DND-41 (cell line): Measurements from ENCODE around the gene SLC1A7.

Source experiments
- ATAC-seq: fragments of 200-7000 bp; cut with Tn5 transposase; 3 replicates; pipeline ENCODE4 v1.9.1; 2021; ENCODE audit warnings: low read depth; ENCODE audit not compliant: insufficient read depth
- DNase-seq: peaks from one replicate; pipeline ENCODE4 v3.0.0-alpha.2; 2020
- H2AFZ ChIP-seq: 2 replicates; pipeline ENCODE4 v1.6.0; 2012; ENCODE audit warnings: low read depth, low read length
- H3K27ac ChIP-seq: 2 replicates; pipeline ENCODE4 v1.5.1; 2012; ENCODE audit warnings: low read length, inconsistent platforms
- H3K27me3 ChIP-seq: fragments of 200-600 bp; sonication (generic); 2 replicates; pipeline ENCODE4 v1.6.0; 2012; ENCODE audit warnings: low read length, mild to moderate bottlenecking, inconsistent platforms; ENCODE audit not compliant: insufficient read depth, poor library complexity
- H3K36me3 ChIP-seq: 2 replicates; pipeline ENCODE4 v1.5.1; 2012; ENCODE audit warnings: low read length, inconsistent platforms; ENCODE audit not compliant: insufficient read depth
- H3K4me1 ChIP-seq: 2 replicates; pipeline ENCODE4 v1.5.1; 2012; ENCODE audit warnings: mild to moderate bottlenecking, low read length; ENCODE audit not compliant: insufficient read depth
- H3K4me2 ChIP-seq: 2 replicates; pipeline ENCODE4 v1.6.0; 2012; ENCODE audit warnings: mild to moderate bottlenecking, moderate library complexity, low read length, inconsistent platforms; ENCODE audit not compliant: insufficient read depth
- H3K4me3 ChIP-seq, 2 experiments: fragments of 200-600 bp in 1 of 2; shearing (Covaris generic) in 1 of 2; 2 replicates each; pipeline ENCODE4 v1.5.1; 2012 to 2016; ENCODE audit warnings: inconsistent platforms in 2 of 2, low read length in 2 of 2, mild to moderate bottlenecking in 2 of 2, low read depth in 1 of 2, moderate library complexity in 1 of 2
- H3K79me2 ChIP-seq: 2 replicates; pipeline ENCODE4 v1.6.0; 2012; ENCODE audit warnings: low read length, inconsistent platforms; ENCODE audit not compliant: insufficient read depth
- H3K9ac ChIP-seq: 2 replicates; pipeline ENCODE4 v1.6.0; 2012; ENCODE audit warnings: low read depth, mild to moderate bottlenecking, inconsistent platforms, low read length, moderate library complexity
- H3K9me3 ChIP-seq: 2 replicates; pipeline ENCODE4 v1.5.1; 2012; ENCODE audit warnings: low read length, moderate library complexity, mild to moderate bottlenecking, inconsistent platforms; ENCODE audit not compliant: insufficient read depth, severe bottlenecking
- H4K20me1 ChIP-seq: 2 replicates; pipeline ENCODE4 v1.6.0; 2012; ENCODE audit warnings: low read length; ENCODE audit not compliant: insufficient read depth
- EZH2 ChIP-seq: IDR thresholded peaks from 3 replicates; pipeline ENCODE4 v1.6.1; 2012; ENCODE audit warnings: borderline replicate concordance, low read depth, mild to moderate bottlenecking, moderate library complexity, low read length, inconsistent platforms; ENCODE audit not compliant: severe bottlenecking
- TF ChIP-seq, protein P1 (sequence below): IDR thresholded peaks from 2 replicates; pipeline ENCODE4 v1.5.1; 2012; ENCODE audit warnings: borderline replicate concordance, low read length, moderate library complexity, mild to moderate bottlenecking; ENCODE audit not compliant: poor library complexity, severe bottlenecking; ENCODE audit errors: extremely low read depth

SLC1A7 gene

DNA sequence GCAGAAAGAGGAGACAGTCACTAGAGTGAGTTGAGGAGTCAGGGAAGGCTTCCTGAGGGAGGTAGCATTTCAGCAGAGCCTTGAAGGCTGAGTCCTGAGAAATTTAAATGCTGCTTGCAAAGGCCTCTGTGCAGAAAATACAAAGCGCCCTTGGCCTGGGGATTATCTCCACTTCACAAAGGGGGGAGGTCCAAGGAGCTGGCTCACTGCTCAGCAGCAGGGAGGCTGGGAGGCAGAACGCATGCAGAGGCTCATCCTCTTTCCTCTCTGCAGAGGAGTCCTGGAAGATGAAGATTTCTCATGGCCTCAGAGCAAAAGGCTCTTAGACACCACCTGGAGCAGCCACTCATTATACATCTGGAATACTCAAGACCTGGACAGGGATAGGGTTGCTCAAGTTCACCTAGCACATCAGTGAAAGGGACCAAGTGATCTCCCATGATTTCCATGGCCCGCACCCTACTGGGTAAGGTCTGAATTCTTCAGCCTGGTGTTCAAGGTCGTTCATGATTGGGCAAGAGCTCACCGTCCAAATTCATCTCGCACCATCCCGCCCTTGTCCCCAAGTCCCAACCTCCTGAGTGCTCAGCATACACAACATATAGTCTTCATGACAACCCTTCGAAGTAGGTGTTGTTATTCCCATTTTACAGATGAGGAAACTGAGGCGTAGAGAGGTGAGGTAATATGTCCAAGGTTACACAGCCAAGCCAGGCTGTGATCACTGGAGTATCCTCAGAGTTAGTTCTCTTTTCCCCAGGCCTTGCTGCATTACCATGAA, 9.0 kb downstream of the SLC1A7 start:
- Histone ChIP-seq H3K27ac (no peak overlapping the region), H3K9me3 (peaks cover 9% of the 10 kb centered on the region), H3K4me3 (no peak overlapping the region), H3K4me1 (no peaks in the 10 kb centered on the region), H3K36me3 (no peaks in the 10 kb centered on the region), H2AFZ (no peak overlapping the region), H3K9ac (no peak overlapping the region), H4K20me1 (no peaks in the 10 kb centered on the region), H3K4me2 (no peak overlapping the region), H3K27me3 (no peaks in the 10 kb centered on the region), H3K79me2 (no peaks in the 10 kb centered on the region)
- DNase-seq (no peak), ATAC-seq (no peak)
- TF ChIP-seq, protein P1, sequence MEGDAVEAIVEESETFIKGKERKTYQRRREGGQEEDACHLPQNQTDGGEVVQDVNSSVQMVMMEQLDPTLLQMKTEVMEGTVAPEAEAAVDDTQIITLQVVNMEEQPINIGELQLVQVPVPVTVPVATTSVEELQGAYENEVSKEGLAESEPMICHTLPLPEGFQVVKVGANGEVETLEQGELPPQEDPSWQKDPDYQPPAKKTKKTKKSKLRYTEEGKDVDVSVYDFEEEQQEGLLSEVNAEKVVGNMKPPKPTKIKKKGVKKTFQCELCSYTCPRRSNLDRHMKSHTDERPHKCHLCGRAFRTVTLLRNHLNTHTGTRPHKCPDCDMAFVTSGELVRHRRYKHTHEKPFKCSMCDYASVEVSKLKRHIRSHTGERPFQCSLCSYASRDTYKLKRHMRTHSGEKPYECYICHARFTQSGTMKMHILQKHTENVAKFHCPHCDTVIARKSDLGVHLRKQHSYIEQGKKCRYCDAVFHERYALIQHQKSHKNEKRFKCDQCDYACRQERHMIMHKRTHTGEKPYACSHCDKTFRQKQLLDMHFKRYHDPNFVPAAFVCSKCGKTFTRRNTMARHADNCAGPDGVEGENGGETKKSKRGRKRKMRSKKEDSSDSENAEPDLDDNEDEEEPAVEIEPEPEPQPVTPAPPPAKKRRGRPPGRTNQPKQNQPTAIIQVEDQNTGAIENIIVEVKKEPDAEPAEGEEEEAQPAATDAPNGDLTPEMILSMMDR, result no peak
- no peak for TF ChIP-seq EZH2

DNA sequence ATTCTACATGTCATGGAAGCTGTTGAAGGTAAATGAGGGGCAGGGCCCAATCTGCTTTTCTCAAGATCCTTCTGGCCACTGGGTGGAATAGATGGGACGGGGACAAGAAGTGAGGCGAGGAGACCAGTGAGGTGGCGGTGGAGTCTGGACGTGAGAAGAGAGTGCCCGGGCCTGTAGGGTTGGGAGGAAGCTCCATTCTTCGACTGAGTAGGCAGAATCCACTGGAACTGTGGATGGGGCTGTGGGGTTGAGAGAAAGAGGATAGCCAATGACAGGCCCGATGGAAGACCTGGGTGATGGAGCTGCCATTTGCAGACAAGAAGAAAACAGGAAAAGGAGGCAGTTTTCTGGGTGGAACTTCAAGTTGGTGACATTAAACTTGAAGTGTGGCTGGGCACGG, 10.3 kb downstream of the SLC1A7 start:
- H4K20me1 ChIP-seq, result no peaks in the 10 kb centered on the region
- no peaks in the 10 kb centered on the region for H3K36me3 ChIP-seq
- H2AFZ ChIP-seq, result no peak overlapping the region
- H3K4me2 ChIP-seq, result no peak overlapping the region
- H3K79me2 ChIP-seq, result no peaks in the 10 kb centered on the region
- no peaks in the 10 kb centered on the region for H3K9me3 ChIP-seq
- DNase-seq (no peak), ATAC-seq (no peak)
- no peaks in the 10 kb centered on the region for H3K4me1 ChIP-seq
- no peak overlapping the region for H3K27ac ChIP-seq
- H3K9ac ChIP-seq, result no peak overlapping the region
- no peak overlapping the region for H3K4me3 ChIP-seq
- H3K27me3 ChIP-seq, result no peaks in the 10 kb centered on the region
- TF ChIP-seq, protein P1, result no peak
- TF ChIP-seq EZH2, result no peak

DNA sequence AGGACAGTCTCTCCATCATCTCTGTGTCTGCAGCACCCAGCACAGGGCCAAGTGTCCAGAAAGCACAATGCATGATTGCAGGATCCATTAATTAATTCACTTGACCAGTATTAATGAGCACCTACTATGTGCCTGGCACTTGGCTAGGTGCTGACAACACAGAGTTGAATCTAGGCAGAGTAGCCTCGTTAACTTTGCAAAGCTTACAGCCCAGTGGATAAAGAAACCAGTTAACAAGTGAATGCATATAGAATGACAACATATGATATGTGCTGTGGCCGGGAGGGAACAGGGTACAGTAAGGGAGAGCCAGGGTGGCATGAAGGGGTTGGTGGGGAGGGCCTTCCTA, 10.9 kb downstream of the SLC1A7 start:
- Histone ChIP-seq H3K4me3 (no peak overlapping the region), H3K4me2 (no peak overlapping the region), H4K20me1 (no peaks in the 10 kb centered on the region), H3K27ac (no peak overlapping the region), H3K36me3 (no peaks in the 10 kb centered on the region), H3K79me2 (no peaks in the 10 kb centered on the region), H3K9me3 (no peaks in the 10 kb centered on the region), H3K9ac (no peak overlapping the region), H2AFZ (no peak overlapping the region), H3K4me1 (no peaks in the 10 kb centered on the region), H3K27me3 (no peaks in the 10 kb centered on the region)
- DNase-seq (no peak), ATAC-seq (no peak)
- TF ChIP-seq, protein P1, result no peak
- TF ChIP-seq EZH2, result no peak
